HG02938 (cell line): ENCODE measurements around the gene C8B.

ENCODE experiments used
- ATAC-seq: cut with Tn5 transposase; IDR thresholded peaks from one replicate; pipeline ENCODE4 v1.9.1; 2021; ENCODE audit warnings: mild to moderate bottlenecking, moderate library complexity; ENCODE audit not compliant: unreplicated experiment

C8B gene

DNA sequence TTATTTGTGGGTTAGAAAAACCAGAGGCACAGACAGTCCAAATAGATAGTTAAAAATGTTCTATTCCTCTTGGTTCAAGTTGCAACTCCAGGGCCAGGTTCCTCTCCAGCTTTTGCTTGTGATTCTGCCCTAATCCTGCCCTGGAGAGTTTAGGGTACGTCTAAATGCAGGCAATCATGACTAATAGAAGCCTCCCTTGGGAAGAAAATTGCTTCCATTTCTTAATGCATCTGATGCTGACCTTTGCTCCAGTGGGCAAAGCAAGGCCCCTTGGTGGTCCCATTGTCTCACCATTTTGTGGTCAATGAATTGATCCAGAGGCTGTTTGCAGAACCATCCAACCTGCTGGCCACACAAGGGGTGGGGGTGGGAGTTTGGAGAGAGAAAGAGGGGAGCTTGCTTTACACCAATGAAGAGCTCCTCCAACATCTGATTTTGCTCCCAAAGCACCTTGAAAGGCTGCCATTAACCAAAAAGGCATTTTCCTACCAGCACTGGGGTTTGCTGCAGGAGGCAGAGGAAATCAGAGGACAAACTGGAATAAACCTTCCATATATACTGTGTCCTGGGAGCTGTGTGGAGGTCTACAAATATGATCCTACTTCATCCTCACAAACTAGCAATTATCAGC, 31.3 kb downstream of the C8B start:
- no peak for ATAC-seq

DNA sequence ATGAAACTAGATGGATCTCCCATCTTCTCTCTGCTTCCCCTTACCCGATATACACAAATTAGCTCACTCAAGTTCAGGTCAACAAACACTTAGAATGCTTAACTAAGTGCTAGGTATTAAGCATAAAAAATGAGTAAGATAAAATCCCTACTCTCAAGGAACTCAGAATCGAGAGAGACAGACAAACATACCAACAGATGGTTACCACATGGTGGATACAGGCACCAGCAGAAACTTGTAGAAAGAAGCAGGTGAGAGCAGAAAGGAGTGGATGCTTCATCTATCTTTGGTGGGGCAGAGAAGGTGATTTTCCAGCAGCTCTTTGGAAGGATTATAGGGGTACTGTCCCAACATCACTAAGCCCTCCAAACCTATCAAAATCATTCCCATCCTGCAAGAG, 32.2 kb downstream of the C8B start:
- ATAC-seq: no peak

DNA sequence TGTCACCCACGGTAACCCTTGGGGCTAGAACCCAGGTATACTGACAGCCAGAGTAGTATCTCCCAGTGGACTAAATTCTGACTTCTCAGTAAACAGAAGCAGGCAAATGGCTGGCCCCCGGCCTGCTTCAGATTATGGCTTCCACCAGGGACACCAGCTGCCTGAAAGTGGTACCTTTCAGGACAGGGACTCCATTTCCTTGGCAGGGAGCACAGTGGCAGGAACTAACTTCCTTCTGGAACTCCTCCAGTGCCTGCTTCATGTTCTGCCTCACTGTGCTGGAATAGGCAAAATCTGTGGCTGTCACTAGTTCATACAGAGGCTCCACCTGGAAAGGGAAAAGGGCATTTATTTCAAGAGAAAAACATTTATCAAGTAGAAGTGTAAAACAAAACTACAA, 32.7 kb downstream of the C8B start:
- no peak for ATAC-seq

DNA sequence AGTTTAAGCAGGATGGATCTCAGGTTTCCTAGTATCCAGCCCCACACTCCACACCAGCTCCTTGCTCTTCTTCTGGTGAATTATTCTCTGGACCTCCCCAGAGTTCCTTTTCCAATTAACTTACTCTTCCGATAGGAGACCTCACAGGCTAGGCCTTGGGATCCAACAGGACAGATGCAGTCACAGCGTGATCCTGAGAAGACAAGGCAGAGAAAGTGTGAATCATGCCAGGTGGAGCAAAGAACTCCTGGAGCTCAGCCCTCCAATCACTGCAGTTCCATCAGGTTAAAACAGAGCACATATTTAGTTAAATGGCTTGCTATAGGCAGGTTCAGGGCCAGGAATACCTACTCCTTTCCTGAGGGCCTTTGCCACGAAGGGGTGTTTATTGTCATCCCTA, 34.1 kb downstream of the C8B start:
- no peak for ATAC-seq

DNA sequence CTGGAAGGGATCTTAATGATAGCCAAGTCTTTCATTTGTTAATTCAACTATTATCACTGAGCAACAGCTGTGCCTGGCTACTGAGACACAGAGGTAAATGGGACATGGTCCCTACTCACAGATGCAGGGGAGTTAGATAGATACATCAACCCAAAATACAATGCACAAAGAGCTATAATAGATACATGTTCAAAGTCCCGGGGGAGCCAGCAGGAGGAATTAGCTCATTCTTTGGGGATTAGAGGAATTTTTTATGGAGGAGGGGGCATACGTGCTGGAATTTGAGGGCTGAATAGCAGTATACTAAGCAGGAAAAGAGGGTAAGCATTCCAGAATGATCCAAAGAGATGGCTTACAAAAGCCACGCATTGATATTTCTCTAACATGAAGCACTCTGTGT, 34.6 kb downstream of the C8B start:
- no peak for ATAC-seq

DNA sequence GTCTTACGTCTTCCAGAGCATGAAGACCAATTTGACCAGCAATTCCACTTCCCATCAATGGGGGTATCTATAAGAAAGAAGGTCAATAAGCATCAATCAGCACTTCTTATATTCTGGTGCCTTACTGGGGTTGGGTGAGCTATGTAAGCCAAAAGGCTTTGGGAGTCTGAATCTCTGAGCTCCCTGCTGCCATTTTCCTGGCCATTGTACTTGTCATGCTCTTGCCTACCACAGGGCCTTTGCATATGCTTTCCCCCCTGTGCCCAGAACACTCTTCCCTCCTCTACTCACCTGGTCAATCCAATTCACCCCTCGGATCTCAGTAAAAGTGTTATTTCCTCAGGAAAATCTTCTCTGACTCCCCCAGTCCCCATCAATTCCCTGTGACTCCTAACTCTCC, 36.3 kb downstream of the C8B start:
- ATAC-seq: no peak

DNA sequence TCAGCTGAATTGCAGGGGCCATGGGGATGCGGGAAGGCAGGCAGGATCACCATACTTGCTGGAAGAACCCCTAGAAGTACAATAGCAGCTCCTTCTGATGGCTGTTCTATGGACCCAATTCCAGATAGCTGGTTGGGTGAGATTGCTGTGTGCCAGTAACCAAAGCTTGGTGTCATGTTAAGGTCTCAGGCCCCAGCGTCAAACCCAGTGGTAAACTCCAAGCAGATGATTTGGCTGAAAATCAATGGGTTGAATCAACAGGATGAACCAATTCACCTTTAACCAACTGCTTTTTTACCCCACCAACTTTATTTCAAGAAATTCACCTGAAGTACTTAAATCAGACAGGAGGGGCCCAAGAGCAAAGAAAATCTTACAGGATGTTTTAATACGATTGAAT, 37.8 kb downstream of the C8B start:
- no peak for ATAC-seq

DNA sequence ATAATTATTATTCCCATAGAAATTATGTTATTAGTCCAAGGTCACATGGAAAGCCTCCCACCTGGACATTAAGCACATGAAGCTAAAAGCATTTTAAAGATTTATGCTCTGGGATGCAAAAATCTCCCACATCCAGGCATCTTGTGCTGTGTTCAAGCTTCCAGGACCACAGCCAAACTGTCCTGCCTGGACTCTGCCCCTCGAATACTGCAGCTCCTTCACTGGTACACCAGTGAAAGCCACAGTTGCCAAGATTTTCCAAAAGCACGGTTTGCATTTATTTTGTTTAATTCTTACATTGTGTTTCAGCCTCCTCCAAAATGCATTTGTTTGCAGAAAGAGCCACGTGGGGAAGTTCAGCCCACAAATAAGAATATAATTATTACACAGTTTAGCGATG, 38.6 kb downstream of the C8B start:
- no peak for ATAC-seq

DNA sequence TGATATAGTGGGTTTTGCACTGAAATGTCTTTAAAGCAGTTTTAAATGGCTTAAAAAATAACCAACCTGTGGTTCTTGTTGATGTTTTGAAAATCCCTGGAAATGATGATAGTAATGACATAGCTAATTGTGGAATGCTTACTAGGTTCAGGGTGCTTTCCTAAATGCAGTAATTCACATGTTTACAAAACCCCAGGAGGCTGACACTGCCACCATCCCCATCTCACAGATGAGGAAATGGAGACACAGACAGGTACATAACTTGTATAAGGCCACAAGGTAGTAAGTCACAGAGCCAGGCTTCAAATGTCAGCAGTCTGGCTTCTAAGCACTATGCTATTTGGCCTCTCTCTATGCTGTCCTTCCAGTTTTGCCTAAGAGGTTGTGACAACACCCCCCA, 40.6 kb downstream of the C8B start:
- ATAC-seq: no peak

DNA sequence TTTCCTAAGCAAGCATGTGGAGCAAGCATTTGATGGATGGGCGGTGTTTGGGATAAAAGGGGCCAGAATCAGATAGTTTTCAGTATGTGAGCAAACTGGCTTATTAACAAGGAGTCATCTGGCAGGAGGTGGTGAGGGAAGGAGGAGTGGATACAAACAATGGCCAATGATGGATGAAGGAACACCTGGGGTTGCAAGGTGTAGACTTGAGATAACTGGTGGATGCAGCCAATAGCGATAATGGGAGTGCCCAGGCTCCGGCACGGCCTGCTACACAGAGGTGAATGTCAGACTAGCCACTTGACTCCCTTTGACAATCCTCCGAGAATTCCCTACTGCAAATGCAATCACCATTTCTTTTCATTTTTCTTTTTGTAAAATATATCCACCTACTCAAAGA, 41.7 kb downstream of the C8B start:
- ATAC-seq: no peak

DNA sequence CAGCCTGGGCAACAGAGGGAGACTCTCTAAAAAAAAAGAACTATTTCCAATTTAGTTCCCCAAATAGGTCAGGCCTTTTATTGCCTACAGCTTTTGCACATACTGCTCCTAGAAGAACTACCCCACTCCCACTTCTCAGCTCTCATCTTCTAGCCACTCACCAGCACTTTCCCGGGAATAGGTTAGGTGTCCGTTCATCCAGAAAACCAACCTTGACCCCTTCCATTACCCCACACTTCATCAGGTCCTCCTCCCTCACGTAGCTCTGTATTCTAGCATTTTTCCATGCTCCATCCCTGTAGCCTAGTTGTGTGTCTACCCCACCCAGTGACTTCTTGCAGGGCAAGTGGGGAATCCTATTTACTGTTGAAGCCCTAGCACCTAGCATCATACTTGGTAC, 42.6 kb downstream of the C8B start:
- ATAC-seq: no peak

DNA sequence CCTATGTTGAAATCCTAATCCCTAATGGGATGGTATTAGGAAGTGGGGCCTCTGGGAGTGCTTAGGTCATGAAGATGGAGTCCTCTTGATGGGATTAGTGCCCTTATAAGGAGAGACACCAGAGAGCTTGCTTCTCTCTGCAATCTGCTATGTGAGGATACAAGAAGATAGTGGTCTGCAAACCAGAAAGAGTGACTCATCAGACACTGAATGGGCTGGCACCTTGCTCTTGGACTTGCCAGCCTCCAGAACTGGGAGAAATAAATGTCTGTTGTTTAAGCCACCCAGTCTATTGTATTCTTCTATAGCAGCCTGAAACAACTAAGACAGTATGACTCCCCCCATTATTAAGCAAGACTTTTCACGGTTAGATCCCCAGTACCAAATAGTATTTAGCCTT, 43.3 kb downstream of the C8B start:
- no peak for ATAC-seq

DNA sequence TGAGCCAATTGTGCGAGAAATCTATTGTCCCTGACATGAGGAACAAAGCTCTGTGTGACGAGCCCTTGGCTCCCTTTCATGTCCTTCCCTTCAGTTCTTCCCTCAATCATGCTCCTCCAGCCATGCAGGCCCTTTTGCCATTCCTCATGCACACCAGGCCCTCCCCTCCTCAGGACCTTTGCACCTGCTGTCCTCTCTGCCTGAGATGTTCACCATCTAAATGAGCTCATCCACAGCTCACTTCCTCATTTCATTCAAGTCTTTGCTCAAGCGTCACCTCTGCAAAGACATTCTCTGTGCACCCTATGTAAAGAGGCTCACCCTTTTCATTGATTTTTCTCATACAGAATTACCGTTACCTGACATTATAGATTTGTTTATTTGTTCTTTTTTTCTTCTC, 43.7 kb downstream of the C8B start:
- ATAC-seq: no peak

DNA sequence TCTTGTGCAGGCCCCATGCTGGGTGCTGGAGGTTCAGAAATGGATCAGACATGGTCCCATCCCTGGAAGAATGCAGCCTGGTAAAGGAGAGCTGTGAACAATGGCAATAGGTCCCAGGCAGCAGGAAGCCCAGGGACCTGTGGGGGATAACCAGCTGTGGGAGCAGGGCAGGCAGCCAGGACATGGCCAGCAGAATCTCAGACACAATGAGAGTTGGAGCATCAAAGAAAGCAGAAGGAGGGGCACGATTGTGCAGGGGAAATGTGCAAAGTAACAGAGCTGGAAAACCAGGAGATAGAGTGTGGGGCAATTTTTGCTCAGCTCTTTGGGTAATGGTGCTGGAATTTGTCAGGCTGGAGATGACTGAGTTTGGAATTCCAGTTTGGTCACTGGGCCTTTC, 44.3 kb downstream of the C8B start:
- ATAC-seq: no peak

DNA sequence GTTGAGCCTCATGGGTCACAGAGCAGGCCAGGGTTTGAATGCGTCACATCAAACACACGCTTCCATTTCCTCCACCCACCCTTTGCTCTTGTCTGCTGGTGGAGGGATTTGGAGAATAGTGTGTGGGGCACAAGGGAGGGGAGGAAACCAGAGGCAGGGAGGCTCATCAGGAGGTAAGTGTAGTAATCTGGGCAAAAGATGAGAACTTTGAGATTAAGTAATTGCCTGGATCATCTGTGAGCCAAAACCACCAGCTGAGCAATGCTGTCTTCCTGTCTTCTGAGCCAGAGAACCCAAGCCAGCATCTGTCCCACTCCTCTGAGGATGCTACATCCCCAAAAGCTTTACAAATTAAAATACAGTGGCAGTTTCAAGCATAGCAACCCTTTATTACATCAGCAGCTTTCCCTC, 45.2 kb downstream of the C8B start:
- ATAC-seq: no peak

DNA sequence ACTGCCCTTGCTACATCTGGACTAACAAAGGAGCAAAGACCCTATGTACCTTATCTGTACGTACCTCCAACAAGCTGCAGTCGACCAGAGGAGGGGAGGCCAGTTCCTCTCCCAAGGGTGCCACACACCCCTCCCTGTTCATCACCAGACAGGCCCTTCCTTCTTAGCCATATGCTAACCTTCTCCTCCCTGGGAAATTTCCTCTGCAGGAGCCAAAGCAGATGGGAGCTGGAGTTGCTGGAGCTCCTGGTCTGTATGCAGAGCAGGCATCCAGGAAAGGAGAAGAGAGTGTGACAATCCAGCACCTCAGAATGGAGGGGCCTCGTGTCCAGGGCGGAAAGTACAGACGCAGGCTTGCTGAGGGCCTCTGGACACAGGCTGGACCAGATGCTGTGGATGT, 48.5 kb downstream of the C8B start:
- no peak for ATAC-seq

DNA sequence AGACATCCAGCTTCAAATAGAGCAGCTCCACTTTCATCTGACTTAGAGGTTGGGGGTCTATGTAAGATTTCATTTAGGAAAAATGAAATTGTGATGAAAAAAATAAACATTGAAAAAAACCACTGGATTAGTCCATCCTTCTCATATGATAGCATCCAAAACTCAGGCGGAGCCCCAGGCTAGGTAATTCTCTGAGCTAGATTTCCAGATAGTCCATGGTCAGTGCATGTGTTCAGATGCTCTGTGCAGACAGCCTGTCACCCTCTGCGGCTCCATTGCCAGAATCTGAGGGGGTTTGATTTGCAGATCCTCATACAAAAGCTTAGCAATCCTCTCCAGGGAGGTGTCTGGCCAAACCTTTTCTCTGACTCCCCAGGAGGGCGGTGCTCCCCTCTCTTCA, 49.2 kb downstream of the C8B start:
- ATAC-seq: no peak

DNA sequence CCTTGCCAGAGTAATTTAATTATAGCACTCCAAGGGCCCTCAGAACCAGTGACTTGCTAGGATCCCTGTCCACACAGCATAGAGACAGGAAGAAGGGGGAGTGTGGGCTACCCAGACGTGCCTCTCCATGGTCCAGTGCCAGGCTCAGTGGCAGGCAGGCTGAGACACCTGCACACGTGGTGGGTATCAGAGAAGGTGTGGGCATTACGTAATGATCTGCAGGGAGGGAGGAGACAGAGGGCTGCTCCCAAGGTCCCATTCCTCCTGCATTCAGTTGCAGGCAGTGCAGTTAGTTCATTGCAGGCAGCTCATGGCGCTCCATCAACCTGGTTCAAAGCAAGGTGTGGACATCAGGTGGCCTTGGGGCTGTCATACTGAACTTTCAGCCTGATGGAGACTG, 49.9 kb downstream of the C8B start:
- ATAC-seq: no peak

DNA sequence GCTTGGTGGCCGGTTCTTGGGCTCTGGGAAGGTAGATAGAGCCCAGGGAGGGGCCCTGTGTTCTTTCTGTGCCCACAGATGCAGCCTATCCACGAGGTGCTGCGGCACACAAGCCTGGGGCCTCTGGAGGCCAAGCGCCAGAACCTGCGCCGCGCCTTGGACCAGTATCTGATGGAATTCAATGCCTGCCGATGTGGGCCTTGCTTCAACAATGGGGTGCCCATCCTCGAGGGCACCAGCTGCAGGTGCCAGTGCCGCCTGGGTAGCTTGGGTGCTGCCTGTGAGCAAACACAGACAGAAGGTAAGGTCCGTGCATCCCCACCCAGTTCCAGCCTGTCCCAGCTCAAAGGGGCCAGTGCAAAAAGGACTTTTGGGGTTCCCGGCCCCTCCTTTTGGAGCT, 53.5 kb downstream of the C8B start:
- ATAC-seq: no peak

DNA sequence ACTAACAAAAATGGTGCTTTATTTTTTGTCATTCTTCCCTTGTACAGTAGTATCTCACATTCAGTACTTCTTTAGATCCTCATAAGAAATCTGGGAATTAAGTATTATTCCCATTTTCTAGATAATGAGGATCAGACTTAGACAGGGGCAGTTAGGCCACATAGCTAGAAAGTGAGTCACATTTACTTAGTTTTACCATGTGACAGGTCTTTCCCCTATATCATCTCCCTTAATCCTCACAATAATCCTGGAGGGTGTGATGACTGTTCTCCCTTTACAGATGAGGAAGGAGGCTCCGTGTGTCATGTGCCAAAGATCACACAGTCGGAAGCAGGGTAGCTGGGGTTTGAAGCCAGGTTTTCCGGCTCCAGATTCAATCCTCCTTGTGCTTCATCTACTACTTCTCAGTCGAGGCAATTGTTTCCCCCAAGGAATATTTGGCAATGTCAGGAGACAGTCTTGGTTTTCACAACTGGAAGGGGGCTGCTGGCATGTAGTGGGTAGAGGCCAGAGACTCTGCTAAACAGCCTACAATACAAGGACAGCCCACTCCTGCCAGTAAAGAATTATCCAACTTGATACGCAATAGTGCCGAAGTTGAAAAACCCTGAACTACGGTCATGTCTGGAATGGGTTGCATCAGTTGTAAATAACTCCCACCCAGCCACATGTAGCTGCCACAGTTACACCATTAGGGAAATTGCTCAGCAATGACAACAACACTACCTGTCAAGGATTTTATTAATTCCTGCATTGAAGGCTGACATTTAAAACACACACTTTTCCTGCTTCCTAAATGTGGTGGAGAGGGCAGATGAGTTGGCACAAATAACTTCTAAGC, 54.5 kb downstream of the C8B start:
- no peak for ATAC-seq

DNA sequence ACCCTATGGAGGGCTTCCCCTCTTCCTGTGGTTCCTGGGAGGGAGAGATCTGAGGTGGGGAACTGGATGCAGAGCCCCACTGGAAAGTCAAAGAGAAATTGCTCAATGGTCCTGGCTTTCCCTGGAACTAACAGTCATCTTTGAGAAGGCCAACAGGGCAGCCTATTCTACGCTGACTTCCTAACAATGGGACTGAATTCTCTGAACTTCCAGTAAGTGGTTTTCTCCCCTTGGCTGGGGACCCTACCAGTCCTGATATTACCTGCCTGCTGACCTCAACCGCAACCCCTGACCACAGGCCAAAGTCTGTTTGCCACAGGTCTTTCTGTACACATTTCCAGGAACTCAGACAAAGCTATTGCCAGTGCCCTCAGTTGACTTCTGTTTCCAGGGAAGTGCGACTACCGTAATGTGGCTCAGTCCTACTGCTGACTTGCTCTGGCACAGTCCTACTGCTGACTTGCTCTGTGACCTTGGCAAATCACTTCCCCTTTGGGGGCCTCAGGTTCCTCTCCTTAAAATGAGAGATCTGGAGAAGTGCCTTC, 55.3 kb downstream of the C8B start:
- ATAC-seq: no peak

DNA sequence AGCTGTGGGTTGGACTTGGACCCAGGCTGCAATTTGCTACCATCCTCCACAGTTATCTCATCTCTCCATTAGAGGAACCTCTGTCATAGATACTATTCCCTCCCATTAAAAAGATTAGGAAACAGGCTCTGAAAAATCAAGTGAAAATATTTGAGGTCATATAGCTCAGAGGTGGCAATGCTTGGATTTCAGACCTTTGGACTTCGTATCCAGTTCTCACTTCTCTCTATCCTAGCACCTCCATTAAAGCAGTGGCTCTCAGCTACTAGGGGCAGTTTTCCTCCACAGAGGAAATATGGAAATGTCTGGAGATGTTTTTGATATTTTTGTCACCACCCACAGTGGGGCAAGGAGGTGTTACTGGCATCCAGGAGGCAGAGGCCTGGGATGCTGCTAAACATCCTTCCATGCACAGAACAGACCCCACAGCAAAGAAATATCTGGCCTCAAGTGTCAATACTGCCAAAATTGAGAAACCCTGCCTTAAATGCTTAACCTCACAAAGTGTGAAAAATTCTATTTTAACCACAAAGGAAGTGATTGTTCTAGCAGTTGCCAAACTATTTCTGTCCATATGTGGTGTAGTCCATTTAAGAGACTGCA, 57.1 kb downstream of the C8B start:
- no peak for ATAC-seq
